Endothelial cell of umbilical vein (primary cell): ENCODE measurements around the gene TLX1.

ENCODE experiments used
- CTCF ChIP-seq, 2 donors: IDR thresholded peaks; 1 replicate in 1 of 2; 2 replicates in 1 of 2; pipeline ENCODE4 v1.5.1; 2011; ENCODE audit warnings: low read length in 2 of 2, mild to moderate bottlenecking in 2 of 2, moderate library complexity in 2 of 2, control low read depth in 1 of 2, inconsistent platforms in 1 of 2, low read depth in 1 of 2; ENCODE audit not compliant: insufficient read depth in 1 of 2; ENCODE audit errors: extremely low read depth in 1 of 2
- EZH2 ChIP-seq: IDR thresholded peaks from 2 replicates; pipeline ENCODE4 v1.6.1; 2012; ENCODE audit warnings: borderline replicate concordance, low read depth, mild to moderate bottlenecking, moderate library complexity, low read length, inconsistent platforms; ENCODE audit not compliant: severe bottlenecking
- GATA2 ChIP-seq: IDR thresholded peaks from 2 replicates; pipeline ENCODE4 v1.7.0; 2011; ENCODE audit warnings: low read depth, mild to moderate bottlenecking, moderate library complexity, mixed read lengths, low read length; ENCODE audit not compliant: insufficient read length, insufficient read depth
- POLR2A ChIP-seq: IDR thresholded peaks from 2 replicates; pipeline ENCODE4 v1.6.1; 2012; ENCODE audit warnings: low read depth, mild to moderate bottlenecking, control low read depth, low read length
- POLR2AphosphoS5 ChIP-seq: IDR thresholded peaks from 2 replicates; pipeline ENCODE4 v1.6.1; 2012; ENCODE audit warnings: low read depth, mild to moderate bottlenecking, control low read depth, low read length, moderate library complexity; ENCODE audit not compliant: insufficient read depth
- TF ChIP-seq, protein P1 (sequence below): IDR thresholded peaks from 2 replicates; pipeline ENCODE4 v1.6.1; 2011; ENCODE audit not compliant: insufficient read depth, insufficient read length

GRCh38 chr10:101092881-101093354 lies 38.2 kb upstream of the TLX1 start:
- TF ChIP-seq POLR2A (no peak), CTCF (IDR thresholded peaks at IDR 0.05; ENCODE audit: extremely low read depth in 1 of 2, insufficient read depth in 1 of 2, low read depth in 1 of 2, low read length in 2 of 2) (no peak), POLR2AphosphoS5 (no peak), GATA2 (no peak), EZH2 (no peak)
- TF ChIP-seq, protein P1, sequence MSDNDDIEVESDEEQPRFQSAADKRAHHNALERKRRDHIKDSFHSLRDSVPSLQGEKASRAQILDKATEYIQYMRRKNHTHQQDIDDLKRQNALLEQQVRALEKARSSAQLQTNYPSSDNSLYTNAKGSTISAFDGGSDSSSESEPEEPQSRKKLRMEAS: no peak
